ENCODE data around the gene SLITRK3. TPM values are rescaled to one million over a fixed set of nuclear protein-coding genes. Genes with fewer than 3 reads are reported as not detected.

The SLITRK3 gene
- total RNA-seq, 1 experiment from 2014 or later, result not detected

GRCh38 chr3:165159760-165160421, 36.3 kb downstream of the SLITRK3 start:
- Histone ChIP-seq H3K4me2 (no peak overlapping the region), H3K4me3 (no peak overlapping the region), H3K79me2 (ENCODE audit: low read depth) (no peaks in the 10 kb centered on the region), H3K9me3 (ENCODE audit: insufficient read depth, low read depth) (no peaks in the 10 kb centered on the region), H3K4me1 (replicated peaks; ENCODE audit: insufficient read depth) (no peaks in the 10 kb centered on the region), H2AFZ (no peak overlapping the region), H3F3A (ENCODE audit: insufficient read depth, low read depth) (no peaks in the 10 kb centered on the region), H3K27me3 (ENCODE audit: insufficient read depth, low read depth) (no peaks in the 10 kb centered on the region), H3K27ac (no peak overlapping the region), H3K9me2 (ENCODE audit: insufficient read depth) (no peaks in the 10 kb centered on the region), H4K20me1 (ENCODE audit: insufficient read depth) (no peaks in the 10 kb centered on the region), H3K36me3 (ENCODE audit: low read depth) (no peaks in the 10 kb centered on the region)
- BruUV-seq (replicated peaks), result no TSS peak
- DNase-seq, result no peak
- POLR2A ChIA-PET (ENCODE audit: unreplicated experiment), result no interaction called here
- CTCF ChIA-PET, result interaction anchor here (0.7 kb wide), 1 partner anchor 400 kb away, joined by 4 read pairs; no protein-coding TSS in a partner anchor
- TF ChIP-seq, protein P1, sequence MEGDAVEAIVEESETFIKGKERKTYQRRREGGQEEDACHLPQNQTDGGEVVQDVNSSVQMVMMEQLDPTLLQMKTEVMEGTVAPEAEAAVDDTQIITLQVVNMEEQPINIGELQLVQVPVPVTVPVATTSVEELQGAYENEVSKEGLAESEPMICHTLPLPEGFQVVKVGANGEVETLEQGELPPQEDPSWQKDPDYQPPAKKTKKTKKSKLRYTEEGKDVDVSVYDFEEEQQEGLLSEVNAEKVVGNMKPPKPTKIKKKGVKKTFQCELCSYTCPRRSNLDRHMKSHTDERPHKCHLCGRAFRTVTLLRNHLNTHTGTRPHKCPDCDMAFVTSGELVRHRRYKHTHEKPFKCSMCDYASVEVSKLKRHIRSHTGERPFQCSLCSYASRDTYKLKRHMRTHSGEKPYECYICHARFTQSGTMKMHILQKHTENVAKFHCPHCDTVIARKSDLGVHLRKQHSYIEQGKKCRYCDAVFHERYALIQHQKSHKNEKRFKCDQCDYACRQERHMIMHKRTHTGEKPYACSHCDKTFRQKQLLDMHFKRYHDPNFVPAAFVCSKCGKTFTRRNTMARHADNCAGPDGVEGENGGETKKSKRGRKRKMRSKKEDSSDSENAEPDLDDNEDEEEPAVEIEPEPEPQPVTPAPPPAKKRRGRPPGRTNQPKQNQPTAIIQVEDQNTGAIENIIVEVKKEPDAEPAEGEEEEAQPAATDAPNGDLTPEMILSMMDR (conservative IDR thresholded peaks at IDR 0.05), result no peak
- TF ChIP-seq EZH2 (IDR thresholded peaks at IDR 0.05; ENCODE audit: low read depth), result no peak
- intact Hi-C loops (cut with micrococcal nuclease; ENCODE audit: unreplicated experiment), result loop anchor here (10.0 kb wide), 1 partner anchor 315 kb away; no protein-coding TSS in a partner anchor

DNA sequence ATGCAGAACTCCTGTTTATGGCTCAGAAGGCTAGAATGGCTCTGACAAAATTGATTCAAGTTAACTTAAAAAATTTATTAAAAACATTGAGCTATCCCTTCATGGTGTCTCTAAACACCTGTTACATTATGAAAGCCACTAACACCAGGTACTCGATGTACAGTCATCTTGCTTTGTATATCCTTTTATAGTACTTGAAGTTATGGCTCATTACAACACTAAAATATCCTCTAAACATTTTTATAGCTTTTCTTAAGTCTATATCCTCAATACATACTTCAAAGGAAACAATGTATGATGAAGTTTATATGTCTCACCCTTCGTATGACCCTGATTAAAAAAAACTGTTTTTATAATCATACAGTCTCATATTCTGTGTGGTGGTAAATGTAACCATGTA, 38.2 kb downstream of the SLITRK3 start:
- BruUV-seq (replicated peaks), result no TSS peak
- H3K36me3 ChIP-seq (ENCODE audit: low read depth), result no peaks in the 10 kb centered on the region
- H3K4me1 ChIP-seq (replicated peaks; ENCODE audit: insufficient read depth), result no peaks in the 10 kb centered on the region
- H3K27me3 ChIP-seq (ENCODE audit: insufficient read depth, low read depth), result no peaks in the 10 kb centered on the region
- TF ChIP-seq, protein P1 (conservative IDR thresholded peaks at IDR 0.05), result no peak
- TF ChIP-seq EZH2 (IDR thresholded peaks at IDR 0.05; ENCODE audit: low read depth), result no peak
- no peaks in the 10 kb centered on the region for H4K20me1 ChIP-seq (ENCODE audit: insufficient read depth)
- H3K9me3 ChIP-seq (ENCODE audit: insufficient read depth, low read depth), result no peaks in the 10 kb centered on the region
- no peak overlapping the region for H3K4me2 ChIP-seq
- ChIA-PET CTCF (no interaction called here), POLR2A (ENCODE audit: unreplicated experiment) (no interaction called here)
- H3K4me3 ChIP-seq, result no peak overlapping the region
- intact Hi-C loops (cut with micrococcal nuclease; ENCODE audit: unreplicated experiment), result loop anchor here (10.0 kb wide), 1 partner anchor 313 kb away; no protein-coding TSS in a partner anchor
- no peaks in the 10 kb centered on the region for H3F3A ChIP-seq (ENCODE audit: insufficient read depth, low read depth)
- H3K9me2 ChIP-seq (ENCODE audit: insufficient read depth), result no peaks in the 10 kb centered on the region
- no peak overlapping the region for H2AFZ ChIP-seq
- H3K79me2 ChIP-seq (ENCODE audit: low read depth), result no peaks in the 10 kb centered on the region
- H3K27ac ChIP-seq, result no peak overlapping the region
- DNase-seq, result no peak

- Histone ChIP-seq H3K4me1 (replicated peaks; ENCODE audit: insufficient read depth) (no peaks in the 10 kb centered on the region), H3K9me3 (ENCODE audit: insufficient read depth, low read depth) (no peaks in the 10 kb centered on the region), H3K9me2 (ENCODE audit: insufficient read depth) (no peaks in the 10 kb centered on the region), H3K27me3 (ENCODE audit: insufficient read depth, low read depth) (no peaks in the 10 kb centered on the region), H3K27ac (no peak overlapping the region), H4K20me1 (ENCODE audit: insufficient read depth) (no peaks in the 10 kb centered on the region), H3K79me2 (ENCODE audit: low read depth) (no peaks in the 10 kb centered on the region), H2AFZ (no peak overlapping the region), H3F3A (ENCODE audit: insufficient read depth, low read depth) (no peaks in the 10 kb centered on the region), H3K4me3 (no peak overlapping the region), H3K36me3 (ENCODE audit: low read depth) (no peaks in the 10 kb centered on the region), H3K4me2 (no peak overlapping the region)
- ChIA-PET POLR2A (ENCODE audit: unreplicated experiment) (no interaction called here), CTCF (no interaction called here)
- TF ChIP-seq EZH2 (IDR thresholded peaks at IDR 0.05; ENCODE audit: low read depth), result no peak
- TF ChIP-seq, protein P1 (conservative IDR thresholded peaks at IDR 0.05), result no peak
- intact Hi-C loops (cut with micrococcal nuclease; ENCODE audit: unreplicated experiment), result loop anchor here (10.0 kb wide), 1 partner anchor 312 kb away; no protein-coding TSS in a partner anchor
- DNase-seq, result no peak
- no TSS peak for BruUV-seq (replicated peaks)
Measured at GRCh38 chr3:165156757-165157420, 39.3 kb downstream of the SLITRK3 start.
